T-helper 2 cell (primary cell): ENCODE measurements around the gene STOX2.

ENCODE experiments used
- DNase-seq, 5 experiments: peaks; one replicate each; pipeline versions ENCODE4 v3.0.0 to v3.0.0-alpha.2; 2012 to 2022
- total RNA-seq, 2 donors: gene quantifications; one replicate each; lab custom pipeline; 2026; lab: John Stamatoyannopoulos, UW

The STOX2 gene
- 0 to 0.27 reads per million in 2 donors for total RNA-seq

DNA sequence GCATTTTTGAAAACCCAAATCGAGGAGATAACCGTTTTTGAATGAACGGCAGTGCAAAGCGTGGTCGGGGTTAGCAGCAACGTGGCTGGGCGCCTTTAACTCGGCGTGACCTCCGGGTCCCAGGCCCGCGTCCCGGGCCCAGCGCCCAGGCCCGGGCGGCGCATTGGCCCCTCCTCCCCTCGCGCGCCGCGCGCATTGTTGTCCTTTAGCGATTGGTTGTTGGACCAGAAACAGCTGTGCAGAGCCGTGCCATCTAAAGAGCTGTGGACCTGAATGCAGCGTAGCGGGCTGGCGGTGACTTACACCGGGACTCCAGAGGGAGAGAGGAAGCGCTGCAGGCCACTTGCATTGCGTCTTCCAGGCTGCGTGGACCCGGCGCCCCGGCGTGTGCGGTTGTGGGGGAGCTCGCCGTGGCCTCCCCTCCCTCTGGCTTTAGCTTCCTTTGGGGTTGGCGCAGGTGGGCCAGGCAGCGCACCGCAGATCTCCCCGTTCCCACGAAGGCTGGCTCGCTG, at the start of gene STOX2:
Gene STOX2 (plus strand): TSS at position 227 of the 512 bp plus-strand sequence. CDS start 1,484 bp downstream, outside the sequence.
- DNase-seq = peak in 1 of 5 experiments; percentile 29

DNA sequence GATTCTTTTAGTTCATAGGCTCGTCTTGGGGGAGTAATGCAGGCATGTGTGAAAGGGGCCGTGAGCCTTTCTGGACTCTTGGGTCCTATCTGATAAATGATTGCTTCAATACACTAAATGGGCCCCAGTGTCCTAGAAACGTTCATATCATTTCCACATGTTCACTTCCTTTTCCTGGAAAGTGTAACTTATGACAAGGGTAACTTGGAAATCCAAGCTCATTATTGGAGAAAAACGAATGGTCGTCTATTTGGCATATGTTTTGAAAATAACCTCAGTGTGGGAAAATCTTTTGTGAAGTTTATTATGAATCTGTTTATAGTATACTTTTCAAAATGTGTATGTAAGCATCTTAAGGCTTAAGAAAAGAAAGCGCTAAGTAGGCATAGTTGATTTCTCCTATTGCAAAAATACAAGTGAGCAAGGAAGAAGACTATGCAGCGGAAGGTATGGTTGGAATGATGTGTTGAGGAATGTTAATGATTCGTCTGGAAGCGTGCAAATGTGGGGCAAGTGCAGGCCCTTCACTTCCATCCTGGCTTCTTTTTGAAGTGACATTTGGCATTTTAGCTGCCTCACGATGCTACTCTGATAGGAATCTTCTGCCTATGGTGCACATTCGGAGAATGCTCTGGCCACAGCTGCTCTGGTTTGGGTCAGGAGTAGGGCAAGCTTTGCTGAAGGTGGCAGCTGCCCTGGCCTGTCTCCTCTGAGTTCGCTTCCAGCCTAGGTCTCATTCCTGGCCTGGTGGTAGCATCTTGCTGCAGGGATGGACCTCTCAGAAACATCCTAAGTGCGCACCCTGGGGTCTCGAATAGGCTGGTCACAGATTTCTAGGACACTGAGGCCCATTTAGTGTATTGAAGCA, 49.5 kb upstream of the STOX2 start:
- DNase-seq = no peak

- no peak for DNase-seq
Observed at GRCh38 chr4:183857040-183857439, 48.1 kb upstream of the STOX2 start.

DNA sequence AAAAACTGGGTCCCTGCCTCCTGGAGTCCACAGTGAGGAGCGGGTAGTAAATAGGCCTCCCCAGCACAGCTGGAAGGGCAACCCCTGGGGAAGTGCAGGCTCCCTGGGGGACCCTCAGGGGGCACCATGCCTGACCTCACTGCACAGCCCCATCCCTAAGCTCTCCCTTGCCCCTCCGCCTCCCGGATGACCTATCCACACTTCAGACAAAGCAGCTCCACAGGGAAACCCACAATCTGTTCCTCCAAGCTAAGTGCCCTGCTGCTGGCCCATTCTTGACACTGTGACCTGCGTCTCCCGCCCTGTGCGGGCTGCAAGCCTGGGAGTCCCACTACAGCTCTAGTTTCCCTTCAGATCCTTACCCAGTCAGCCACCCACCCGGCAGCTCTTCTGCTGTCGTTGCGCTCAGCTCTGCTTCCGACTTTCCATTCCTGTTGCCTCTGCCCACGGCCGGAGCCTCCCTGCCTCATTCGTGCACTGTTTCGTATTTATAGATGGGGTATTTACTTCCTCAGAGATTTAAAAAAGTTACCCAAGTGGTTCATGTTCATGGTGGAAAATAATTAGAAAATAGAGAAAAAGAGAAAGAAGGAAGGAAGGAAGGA, 47.0 kb upstream of the STOX2 start:
- DNase-seq = no peak

DNA sequence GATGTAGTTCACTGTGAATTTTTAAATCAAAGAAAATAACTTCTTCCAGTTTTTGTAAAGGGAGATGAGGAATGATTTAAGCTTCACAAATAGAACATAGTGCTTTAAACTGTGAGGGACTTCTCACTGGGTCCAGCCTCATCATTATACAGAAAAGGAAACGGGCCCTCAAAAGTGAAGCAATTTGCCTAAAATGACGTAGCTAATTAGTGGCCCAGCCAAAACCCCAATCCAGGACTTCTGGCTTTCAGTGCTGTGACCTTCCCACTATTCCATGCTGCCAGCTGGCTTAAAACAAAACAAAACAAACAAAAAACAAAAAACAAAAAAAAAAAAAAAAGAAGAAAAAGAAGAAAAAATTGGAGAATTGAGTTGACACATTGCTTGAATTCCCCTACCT, 45.0 kb upstream of the STOX2 start:
- DNase-seq = no peak

DNA sequence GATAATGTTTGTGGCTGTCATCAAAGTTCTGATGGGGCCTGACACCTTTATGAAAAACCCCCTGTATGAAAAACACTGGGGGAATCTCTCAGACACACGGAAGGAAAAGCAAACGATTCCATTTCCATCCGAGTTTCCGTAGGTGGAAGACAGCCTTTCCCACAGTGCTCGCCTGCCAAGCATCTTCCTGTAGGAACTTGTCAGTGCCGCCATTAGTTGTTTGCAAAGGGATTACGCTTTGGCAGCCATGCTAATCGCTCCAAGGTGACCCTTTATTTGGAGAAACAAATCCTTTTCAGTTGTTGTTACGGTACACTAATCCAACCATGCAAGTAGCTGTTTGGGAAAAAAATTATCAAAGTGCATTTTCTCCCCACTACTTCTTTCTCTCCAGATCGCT, 44.4 kb upstream of the STOX2 start:
- DNase-seq = no peak

DNA sequence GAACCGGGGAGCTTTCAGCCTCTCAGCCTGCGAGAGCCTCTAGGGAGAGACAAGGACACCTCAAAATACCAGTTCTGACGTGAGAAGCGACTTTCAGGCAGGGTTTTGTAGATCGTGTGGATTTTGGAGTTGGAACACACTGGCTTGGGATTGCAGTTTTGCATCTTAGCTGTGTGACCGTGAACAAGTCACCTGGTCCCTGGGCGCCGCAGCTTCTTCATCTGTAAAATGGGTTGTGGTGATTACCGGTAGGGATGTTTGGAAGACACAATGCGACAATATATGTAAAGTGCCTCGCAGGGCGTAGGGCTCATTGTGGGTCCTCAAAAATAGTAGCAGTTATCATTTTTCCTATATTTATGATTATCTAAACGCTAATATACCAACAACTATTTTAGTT, 43.7 kb upstream of the STOX2 start:
- no peak for DNase-seq

- no peak for DNase-seq
Observed at GRCh38 chr4:183863155-183863825, 41.8 kb upstream of the STOX2 start.

DNA sequence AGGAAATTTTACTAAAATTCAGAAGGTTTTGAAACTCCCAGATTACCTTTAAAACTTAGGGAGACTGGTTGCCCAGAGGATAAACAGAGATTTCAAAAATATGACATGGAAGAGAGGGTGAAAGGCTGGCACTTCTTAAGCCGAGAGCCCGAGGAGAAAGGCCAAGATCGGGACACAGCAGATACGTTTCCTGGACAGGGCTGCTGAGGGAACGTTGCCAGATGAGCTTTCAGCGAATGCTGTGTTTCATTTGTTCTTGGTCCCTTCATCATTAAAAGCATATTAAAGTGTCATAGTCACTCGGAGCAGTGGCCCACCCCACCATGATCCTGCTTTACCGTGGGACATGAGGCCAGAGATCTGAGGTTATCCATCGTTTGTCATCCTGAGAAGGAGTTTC, 37.9 kb upstream of the STOX2 start:
- DNase-seq = no peak

DNA sequence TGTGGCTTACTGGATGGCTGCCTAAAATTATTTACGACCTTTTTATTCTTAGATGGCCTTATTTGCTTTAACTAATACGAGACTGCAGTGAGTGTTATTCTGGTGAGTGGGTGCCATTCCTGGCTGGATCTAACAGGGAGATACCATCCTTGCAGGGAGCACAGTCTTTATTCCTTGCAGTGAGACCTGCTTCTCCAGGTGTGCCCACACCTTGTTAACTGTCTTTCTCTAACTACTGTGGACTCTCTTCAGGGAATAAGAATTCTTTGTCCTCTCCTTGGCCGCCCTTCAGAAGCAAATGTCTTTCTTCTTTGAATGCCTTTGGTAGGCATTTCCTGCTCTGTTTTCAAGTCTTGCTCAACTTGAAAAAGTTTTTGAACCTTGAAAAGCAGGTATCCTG, 34.1 kb upstream of the STOX2 start:
- no peak for DNase-seq

DNA sequence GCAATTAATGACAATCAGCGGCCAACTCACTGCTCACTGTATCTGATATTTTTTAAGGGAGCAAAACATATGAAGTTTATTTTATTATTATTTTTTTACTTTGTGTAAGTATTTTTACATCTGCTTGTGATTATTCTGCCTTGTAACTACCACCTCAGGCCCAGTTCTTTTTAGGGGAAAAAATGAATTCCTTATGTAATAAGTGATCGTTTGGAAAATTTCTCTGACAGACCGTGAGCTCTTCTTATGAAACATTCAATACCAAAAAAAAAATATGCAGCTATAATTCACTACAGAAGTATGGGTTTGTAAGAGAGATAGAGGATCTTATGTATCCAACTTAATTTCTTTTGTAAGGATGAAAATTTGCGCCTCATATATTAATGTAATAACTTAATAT, 33.5 kb upstream of the STOX2 start:
- DNase-seq = no peak

GRCh38 chr4:183872531-183872930, 32.6 kb upstream of the STOX2 start:
- DNase-seq = no peak

DNA sequence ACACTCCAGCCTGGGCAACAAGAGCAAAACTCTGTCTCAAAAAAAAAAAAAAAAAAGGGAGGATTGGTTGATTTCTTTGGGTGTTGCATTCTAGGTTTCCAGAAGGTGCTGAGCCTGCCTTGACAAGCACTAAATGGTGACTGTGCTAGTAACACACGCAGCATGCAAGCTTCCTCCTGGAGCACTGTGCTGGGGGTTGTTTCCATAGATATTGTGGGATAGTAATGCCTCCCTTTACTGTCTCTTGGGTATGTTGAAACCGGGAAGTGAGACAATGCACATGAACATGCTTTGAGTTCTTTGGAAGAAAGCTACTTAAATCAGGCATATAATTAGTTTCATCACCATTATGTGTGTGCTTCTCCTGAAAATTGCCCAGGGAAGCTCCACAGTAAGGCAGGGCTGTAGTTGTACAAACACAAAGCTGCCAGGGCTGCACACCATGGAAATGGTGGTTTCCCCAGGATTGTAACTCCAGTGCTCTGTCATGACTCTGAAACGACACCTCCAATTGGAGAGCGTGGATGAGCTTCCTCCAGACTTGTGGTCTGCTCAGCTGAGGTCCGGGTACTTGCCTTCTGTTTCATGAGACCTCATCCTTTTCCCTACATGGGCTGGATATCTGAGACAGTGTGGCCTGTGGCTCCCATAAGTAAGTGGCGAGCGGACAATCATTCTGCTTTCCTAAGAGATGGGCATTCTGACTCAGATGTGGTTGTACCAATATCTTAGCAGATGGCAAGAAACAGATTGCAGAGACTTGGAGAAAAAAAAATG, 31.5 kb upstream of the STOX2 start:
- DNase-seq = no peak

GRCh38 chr4:183875251-183875825, 29.8 kb upstream of the STOX2 start:
- DNase-seq = no peak

DNA sequence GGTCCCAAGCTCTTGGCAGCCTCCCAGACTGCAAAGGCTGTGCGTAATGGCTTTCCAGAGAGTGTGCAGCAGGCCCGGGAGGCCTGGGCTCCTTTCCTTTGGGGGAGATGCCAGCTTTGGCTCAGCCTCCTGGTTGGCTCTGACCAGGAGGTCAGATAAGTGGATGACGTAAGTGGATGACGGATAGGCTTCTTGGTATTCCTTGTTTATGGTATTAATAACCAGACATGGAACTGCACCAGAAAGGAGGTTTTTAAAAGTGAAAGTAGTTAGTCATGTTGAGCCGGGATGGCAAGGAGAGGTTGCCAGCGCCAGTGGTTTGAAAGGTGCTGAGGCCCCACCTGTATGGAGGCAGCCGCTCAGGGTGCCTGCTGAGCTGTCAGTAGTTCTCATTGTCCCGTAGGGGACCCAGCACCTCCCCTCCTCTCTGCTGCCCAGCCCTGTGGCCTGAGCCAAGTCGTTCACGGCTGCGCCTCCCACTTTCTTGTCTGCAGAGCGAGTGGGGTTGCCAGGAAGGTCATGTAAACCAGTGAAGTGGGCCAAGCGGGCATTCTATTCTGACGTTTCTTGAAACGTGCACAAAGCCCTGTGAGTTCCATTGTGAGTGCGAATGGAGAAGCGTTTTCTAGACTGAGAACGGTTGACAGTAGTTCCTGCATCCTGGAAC, 28.7 kb upstream of the STOX2 start:
- no peak for DNase-seq

DNA sequence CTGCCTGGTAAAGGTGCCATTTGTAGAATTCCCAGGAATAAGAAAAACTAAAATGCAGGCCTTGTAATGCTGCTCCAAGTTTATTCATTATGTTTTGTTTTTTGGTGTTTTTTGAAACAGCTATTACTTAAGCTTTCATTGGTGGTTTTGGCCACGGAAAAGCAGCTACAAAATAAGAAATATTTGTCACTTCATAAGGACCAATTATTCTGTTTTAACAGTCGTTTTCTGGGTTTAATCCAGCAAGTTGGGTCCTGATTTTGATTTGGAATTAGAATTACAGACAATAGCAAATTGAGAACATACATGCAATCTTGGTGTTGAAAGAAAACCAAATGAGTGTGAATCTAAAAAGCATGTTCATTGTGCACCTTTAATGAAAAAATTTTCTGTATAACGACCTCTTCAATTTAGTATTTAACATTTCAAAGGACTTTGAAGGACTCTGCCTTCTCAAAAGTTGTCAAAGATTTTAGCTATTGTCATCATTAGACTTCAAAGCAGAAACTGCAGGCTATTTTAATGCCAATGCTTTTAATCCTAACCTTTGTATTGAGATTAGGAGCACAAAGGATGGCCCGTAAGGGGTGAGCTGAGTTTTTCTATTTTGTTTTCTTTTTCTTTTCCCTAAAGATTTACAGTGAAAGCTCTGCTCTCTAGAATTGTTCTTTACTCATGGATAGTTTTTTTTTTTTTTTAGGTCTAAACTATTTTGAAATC, 26.7 kb upstream of the STOX2 start:
- no peak for DNase-seq

- DNase-seq = no peak
Observed at GRCh38 chr4:183885205-183885720, 19.8 kb upstream of the STOX2 start.

DNA sequence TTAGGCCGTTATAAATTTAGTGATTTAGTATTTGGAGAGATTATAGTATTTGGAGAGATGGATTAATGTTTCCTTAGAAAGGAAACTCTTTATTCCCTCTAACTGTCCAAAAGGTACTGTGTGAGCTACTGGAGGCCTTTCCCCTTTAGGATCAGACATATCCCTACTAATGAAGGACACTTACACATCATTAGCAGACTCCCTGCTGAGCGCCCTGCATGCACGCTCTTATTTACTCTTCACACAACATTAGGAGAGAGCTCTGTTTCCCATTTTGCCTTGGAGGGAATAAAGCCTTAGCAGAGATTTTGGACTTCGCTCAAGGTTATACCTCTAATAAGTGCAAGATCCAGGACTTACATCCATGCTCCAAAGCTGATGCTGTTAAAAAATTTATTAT, 17.8 kb upstream of the STOX2 start:
- no peak for DNase-seq

GRCh38 chr4:183888564-183888963, 16.5 kb upstream of the STOX2 start:
- DNase-seq = no peak

DNA sequence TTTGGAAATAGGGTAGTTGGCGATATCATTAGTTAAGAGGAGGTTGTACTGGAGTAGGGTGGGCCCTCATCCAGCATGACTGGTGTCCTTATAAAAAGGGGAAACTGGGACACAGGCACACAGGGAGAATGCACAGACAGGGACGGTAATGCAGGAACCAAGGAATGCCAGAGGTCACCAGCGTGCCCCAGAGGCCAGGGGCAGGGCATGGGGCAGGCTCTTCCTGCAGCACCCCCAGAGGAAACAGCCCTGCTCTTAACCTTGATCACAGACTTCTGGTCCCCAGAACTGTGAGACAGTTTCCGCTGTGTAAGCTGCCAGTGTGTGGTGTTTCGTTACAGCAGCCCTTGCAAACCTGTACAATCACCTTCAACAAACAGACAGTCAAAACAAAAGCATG, 15.9 kb upstream of the STOX2 start:
- DNase-seq = no peak

- no peak for DNase-seq
Observed at GRCh38 chr4:183897193-183897592, 7.9 kb upstream of the STOX2 start.
